GM19035 (cell line): ENCODE results near the gene RRAS2.
"Not testable (repeated sequence)": the region's sequence is repeated elsewhere in the genome, so short reads cannot be mapped to it uniquely, and the experiment has no call there.

Source experiments
- ATAC-seq: cut with Tn5 transposase; IDR thresholded peaks from one replicate; pipeline ENCODE4 v1.9.1; 2021; ENCODE audit not compliant: unreplicated experiment

RRAS2 gene

DNA sequence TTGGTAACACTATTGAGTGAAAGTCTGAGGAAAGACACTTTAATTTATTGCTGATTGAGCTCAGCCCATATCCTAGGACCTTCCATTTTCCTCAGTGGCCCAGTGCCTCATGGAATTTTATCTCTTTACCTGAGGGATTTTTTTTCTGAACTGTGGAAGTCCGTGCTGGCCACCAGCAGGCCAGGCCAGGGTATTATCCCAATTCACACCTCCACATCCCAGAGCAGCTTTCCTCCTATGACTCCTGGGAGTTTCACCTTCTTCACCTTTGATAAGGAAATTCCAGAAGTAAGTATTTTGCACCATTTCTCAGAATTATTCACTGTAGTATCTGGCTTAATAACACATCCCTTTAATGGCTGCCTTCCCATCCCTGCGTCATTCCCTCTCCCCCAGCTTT lies 13.0 kb upstream of the RRAS2 start:
- ATAC-seq, result no peak

DNA sequence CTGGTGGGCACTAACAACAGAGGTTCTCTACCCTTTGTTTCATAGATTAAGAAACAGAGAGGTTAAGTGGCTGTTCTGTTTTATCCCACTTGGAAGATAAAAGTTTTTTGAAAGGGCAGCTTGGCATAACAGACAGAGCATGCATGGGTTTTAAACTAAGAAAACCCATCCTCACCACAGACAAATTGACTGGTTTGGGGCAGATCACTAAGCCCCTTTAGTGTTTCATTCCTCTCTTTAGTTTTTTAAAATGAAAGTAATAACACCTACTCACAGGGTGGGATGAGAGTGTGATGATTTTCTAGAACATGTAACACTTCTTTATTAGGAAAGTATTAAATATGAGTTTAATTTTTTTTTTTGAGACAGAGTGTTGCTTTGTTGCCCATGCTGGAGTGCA lies 12.3 kb upstream of the RRAS2 start:
- no peak for ATAC-seq

DNA sequence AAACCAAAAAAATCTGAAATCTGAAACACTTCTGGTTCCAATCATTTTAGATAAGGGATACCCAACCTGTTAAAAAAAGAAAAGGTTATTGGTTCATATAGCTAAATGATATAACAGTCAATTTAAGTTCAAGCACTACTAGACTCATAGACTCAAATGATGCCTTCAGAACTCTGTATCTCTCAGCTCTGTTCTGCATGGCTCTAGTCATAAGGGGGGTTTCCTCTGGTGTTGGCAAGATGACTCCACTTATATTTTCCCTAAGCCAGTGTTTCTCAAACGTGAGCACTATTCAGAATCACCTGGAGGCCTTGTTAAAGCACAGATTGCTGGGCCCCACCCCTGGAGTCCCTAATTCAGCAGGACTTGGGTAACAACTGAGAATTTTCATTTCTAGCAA lies 11.5 kb upstream of the RRAS2 start:
- ATAC-seq, result no peak

DNA sequence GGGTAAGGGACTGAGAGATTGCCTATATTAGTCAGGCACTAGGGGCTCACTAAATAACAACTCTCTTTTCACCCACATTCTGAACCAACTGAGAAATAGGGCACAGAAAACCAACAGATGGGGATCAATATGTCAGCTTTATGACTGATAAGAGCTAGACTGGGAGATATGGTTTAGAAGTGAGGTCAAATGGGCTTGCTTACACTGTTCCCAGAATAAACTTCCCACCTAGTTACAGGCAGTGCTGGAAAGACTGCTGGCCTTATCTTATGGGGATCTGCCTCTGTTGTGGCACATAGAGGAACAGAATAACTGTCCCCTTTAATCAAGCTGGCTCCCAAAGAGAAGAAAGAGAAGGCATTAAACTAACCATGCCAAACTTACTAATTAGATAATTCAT lies 10.6 kb upstream of the RRAS2 start:
- ATAC-seq, result no peak

DNA sequence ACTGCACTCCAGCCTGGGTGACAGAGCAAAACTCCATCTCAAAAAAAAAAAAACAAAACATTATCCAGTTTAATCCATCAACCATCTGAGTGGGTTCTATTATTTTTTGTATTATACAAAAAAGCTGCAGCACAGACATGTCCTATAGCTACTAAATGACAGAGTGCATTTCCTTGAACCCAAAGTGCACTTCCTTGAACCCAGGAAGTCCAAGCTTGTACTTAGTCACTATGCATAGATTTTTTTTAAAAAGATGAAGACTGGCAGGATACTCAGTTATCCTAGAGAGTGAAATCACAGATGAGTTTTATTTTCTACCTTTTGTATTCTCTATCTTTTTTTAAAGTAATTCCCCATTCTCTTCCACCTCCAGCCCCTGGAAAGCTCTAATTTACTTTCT lies 8.0 kb upstream of the RRAS2 start:
- ATAC-seq, result no peak

DNA sequence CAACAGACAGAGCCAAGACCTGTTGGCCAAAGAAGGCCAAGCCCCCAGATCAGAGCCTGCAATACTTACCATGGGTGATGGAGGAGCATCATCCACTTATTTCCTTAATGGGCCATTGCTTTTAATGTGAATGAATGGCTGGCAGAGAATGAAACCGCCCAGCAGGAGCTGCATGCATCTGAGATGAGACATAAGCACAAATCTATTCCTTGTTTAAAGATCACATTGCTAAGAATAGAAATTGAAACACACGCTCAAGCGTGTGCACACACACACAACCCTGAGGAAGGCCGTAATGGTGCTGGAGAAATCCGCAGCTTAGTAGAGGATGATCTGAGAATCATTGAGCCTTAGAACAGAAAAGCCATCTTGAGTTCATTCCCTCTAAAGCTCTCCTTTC lies 5.3 kb upstream of the RRAS2 start:
- no peak for ATAC-seq

DNA sequence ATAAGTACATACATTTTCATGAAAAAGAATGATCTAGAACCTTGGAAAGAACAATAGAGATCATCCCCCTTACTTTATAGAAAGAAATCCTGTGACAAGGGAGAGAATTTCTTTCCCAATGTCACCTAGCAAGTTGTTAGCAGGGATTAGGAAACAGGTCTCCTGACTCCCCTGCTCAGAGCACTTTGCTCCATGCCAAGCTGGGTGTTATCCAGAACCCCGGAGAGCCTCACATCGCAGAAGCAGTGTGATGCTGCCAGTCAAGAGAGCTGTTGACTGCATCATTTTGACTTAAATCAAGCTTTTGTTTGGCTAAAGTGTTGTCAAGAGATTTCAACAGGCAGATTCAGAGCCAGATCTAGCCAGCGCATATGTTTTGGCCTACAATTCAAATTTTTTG lies 3.6 kb upstream of the RRAS2 start:
- ATAC-seq, result no peak

DNA sequence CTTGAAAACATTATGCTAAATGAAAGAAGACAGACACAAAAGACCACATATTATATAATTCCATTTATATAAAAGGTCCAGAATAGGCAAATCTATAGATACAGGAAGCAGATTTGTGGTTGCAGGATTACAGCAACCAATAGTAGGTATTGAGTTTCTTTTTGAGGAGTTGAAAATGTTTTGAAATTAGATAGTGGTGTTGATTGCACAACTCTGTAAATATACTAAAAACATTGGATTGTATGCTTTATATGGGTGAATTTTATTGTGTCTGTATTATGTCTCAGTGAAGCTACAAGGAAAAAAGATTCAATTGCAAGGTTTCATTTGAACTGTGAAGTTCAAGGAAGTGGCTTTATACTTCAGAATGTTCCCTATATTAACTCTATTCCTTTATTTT lies 3.0 kb upstream of the RRAS2 start:
- ATAC-seq, result no peak

DNA sequence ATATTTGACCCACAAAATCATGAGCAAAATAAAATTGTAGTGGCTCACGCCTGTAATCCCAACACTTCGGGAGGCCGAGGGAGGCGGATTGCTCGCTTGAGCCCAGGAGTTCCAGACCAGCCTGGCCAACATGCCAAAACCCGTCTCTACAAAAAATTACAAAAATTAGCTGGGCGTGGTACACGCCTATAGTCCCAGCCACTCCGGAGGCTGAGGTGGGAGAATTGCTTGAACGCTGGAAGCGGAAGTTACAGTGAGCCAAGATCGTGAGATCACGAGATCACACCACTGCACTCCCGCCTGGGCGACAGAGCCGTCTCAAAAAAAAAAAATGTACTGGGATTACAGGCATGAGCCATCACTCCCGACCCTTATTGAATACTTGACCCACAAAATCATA lies 2.0 kb upstream of the RRAS2 start:
- no peak for ATAC-seq

DNA sequence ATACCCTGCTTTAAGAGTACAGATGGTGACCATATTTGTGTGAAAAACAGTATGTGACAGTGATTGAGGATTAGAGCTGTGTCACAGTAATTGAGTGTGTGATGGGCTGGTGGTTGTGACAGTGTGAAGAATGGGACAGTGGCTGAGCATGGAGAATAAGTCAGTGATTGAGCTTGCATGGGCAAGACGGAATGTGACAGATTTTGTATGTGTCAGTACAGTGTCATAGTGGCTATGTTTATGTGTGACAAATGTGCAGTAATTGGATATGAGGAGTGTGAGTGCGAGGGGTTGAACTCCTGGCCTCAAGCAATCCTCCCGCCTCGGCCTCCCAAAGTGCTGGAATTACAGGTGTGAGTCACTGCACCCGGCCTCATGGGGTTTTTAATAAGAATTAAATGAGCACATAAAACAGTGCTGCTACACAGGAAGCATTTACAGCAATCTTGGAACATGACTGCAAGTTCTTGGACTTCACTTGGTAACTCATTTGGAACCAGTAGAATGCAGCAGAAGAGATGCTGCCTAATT lies 583 bp upstream of the RRAS2 start:
- no peak for ATAC-seq

DNA sequence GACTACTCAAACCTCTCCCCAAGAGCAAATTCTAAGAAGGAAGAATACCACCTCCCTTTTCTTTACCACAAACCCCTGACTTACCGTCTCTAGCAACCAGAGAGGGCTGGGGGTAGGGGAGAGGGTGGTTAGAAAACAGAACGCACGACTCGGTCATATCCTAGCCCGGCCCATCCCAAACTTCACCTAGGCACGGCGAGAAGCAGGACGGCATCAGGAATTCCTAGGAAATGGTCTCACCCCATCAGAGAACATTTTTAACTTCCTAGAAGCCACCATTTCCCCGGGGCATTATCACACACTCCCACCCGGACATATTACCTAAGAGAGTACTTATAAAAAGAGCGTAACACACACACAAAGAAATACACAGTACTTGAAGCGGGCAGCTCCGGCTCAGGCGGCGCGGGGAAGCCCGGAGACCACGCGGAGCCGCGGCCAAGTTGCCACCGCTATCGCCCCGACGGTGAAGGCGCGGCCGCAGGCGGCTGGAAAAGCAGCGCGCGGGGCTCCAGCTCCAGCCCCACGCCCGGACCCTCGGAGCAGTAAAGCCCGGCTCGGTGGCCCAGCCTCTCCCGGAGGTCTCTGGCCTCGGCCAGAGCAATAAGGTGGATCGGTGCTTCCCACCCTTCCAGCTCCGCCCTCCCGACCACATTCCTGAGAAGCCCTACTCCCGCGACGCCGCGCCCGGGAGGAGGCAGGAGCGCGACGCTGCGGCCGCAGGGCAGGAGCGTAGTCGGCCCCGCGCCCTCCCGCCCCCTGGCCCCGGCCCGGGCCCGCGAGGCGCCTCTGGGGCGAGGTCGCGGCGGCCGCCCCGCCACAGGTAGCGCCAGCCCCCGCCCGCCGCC lies 878 bp downstream of the RRAS2 start:
- peak; percentile 49 for ATAC-seq

DNA sequence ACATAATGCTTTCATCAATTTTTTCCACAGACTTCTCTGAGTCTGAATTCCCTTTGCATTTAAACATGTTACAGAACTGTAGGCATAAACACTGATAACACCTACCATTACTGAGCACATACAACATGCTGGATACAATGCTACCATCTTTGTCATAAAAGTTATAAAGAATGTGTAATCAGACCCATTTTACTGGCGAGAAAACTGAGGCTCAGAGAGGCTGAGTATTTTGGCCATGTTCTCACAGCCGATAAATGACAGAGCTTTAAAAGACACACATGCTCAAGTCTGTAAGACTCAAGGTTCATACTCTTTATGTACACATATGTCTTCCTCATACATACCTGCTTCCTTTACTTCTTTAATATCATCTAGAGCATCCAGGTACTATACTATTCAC lies 2.6 kb downstream of the RRAS2 start:
- ATAC-seq, result no peak

DNA sequence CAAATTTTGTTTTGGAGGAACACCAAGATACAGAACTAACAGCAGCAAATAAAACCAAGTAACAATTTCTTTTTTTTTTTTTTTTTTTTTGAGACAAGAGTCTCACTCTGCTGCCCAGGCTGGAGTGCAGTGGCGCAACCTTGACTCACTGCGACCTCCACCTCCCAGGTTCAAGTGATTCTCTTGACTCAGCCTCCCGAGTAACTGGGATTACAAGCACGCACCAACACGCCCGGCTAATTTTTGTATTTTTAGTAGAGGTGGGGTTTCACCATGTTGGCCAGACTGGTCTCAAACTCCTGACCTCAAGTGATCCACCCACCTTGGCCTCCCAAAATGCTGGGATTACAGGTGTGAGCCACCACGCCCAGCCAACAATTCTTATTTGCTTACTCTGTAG lies 4.4 kb downstream of the RRAS2 start:
- not testable (repeated sequence) for ATAC-seq

DNA sequence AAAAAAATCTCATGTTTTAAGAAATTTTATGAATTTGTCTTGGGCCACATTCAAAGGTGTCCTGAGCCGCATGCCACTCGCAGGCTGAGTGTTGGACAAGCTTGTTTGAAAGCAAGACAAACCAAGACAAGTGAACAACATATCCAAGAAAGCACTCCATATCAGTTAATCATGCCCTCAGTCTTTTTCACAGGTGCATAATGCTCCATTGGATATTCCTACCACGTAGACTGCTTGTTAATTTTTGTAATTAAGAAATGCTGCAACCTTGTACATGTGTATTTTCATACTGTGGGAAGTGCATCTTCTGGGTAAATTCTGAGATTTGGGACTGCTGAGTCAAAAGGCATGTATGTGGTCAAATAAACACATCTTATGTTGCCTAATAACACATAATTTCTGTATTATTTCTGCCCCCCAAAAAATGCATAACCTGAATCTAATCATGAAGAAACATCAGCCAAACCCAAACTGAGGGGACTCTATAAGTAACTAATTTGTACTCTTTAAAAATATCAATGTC lies 8.2 kb downstream of the RRAS2 start:
- ATAC-seq, result no peak

DNA sequence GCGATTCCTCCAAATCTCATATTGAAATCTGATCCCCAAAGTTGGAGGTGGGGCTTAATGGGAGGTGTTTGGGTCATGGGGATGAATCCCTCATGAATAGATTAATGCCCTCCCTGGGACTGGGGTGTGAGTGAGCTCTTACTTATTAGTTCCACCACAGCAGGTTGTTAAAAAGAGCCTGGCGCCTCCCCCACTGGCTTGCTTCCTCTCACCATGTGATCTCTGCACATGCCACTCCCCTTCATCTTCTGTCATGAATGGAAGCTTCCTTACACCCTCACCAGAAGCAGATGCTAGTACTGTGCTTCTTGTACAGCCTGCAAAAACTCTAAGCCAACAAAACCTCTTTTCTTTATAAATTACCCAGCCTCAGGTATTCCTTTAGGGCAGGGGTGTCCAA lies 8.8 kb downstream of the RRAS2 start:
- ATAC-seq, result no peak

DNA sequence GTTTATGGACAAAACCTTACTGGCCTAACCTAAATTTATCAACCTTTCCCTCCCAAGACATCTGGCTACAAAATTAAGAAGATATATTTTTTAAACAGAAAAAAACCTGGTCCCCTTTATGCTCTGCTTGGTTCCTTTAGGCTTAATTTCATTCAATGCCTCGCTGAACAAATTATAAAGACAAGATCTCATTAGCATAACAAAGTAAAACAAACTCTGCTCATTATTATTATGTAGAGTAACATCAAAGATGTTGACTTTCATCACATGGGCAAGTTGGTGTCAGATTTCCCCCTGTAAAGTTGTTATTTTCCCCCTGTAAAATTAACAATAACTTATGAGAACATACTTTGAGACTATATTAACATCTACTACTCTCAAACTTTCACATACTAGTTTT lies 11.0 kb downstream of the RRAS2 start:
- no peak for ATAC-seq

DNA sequence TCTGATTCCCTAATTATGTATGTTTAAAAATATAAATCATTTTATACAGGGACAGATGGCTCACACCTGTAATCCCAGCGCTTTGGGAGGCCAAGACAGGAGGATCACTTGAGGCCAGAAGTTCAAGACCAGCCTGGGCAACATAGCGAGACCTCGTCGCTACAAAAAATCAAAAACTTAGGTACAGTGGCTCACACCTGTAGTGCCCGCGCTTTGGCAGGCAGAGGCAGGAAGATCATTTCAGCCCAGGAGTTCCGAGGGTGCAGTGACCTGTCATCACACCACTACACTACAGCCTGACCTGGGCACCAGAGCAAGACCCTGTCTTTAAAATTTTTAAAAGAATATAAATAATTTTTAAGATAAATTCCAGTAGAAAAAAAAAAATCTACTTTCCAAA lies 11.5 kb downstream of the RRAS2 start:
- no peak for ATAC-seq

DNA sequence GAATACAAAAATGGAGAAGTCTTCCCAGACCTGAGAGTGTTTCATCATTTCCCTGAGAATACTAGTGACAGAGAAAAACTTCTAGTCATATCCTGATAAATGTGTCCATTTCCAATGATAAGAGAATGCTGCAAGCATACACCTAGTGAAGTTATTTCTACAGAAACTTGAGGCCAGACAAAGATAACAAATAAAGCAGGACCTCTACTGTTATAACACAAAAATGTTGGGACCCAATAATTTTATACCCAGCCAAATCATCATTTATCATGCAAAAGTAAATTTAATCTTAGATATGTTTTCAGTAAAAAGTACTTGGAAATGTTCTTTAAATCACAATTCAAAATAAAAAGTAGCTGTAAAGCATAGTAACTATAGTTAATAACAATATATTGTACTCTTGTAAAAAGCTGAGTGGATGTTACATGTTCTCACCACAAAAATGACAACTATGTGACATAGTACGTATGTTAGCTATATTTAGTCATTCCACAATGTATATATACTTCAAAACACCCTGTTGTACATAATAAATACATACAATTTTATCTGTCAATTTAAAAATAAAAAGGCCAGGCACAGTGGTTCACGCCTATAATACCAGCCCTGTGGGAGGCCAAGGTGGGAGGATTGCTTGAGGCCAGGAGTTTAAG lies 12.6 kb downstream of the RRAS2 start:
- ATAC-seq, result no peak

DNA sequence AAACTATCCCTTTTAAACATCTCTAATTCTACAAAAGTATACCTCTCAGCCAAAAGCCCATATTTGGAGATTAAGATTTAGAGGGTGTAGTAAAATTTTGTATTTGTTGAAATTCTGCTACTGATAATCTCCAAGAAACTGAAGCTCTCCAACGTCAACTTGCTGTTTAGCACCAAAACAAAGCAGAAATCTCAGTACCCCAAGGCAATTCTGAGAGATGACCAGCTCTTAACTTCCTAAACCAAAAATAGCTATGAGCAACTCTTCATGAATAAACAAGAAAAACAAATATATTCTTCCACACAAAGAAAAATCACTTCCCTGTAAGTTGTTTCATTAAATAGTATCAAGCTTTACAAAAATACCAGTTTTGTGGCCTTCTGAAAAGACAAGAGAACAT lies 13.3 kb downstream of the RRAS2 start:
- no peak for ATAC-seq

DNA sequence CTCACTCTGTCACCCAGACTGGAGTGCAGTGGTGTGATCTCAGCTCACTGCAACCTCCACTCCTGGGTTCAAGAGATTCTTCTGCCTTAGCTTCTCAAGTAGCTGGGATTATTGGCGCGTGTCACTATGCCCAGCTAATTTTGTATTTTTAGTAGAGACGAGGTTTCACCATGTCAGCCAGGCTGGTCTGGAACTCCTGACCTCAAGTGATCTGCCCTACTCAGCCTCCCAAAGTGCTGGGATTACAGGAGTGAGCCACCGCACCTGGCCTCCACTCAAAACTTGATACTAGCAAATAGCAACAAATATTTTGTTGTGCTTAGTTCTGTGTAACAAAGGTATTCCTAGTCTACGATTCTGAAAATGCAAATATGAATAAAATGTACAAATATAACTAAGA lies 14.0 kb downstream of the RRAS2 start:
- ATAC-seq, result not testable (repeated sequence)

DNA sequence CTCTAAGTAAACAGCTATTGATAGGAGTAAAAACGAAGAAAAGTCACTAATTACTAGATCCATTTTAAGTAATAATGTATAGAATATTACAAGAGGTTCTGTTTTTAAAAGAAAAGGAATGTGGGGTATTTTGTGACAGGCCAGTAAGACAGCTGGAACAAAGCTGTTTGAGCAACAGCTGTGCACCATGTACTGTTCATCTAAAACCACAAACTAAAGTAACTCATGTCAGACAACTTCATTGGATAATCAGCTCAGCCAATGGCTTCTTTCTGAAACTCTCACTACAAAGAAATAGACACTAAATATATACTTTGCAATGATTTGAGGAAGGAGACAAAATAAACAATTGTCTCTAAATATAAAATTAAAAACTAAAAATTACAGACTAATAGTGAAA lies 16.1 kb downstream of the RRAS2 start:
- ATAC-seq, result peak; percentile 67

DNA sequence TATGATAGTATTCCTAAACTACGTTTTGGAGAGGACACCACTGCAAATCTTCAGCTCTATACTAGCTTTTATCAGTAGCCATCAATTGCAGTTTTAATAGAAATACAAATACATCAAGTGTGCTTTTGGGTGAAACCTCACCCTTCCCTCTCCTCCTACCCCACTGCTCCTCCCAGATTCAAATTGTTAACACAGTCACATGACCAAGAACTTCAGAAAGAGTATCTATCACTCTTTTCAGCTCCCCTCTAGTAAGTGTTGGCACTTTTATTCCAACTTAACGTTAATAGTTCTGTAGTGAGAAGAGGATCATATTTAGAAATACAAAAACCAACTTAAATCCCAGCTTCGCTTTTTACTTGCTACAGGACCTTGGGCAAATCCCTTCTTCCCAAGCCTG lies 17.0 kb downstream of the RRAS2 start:
- no peak for ATAC-seq
